Measurements from ENCODE around the gene DDX27.

Gene DDX27

GRCh38 chr20:49247792-49248191 is 28.6 kb downstream of the DDX27 start:
- DNase-seq (ENCODE audit: low read depth in 2 of 2), result no peak

GRCh38 chr20:49248301-49248700 is 29.1 kb downstream of the DDX27 start:
- DNase-seq (ENCODE audit: low read depth in 2 of 2), result no peak

- no peak for DNase-seq (ENCODE audit: low read depth in 2 of 2)
Observed at GRCh38 chr20:49248879-49249665, 29.9 kb downstream of the DDX27 start.

GRCh38 chr20:49252556-49253350 is 33.5 kb downstream of the DDX27 start:
- DNase-seq (ENCODE audit: low read depth in 2 of 2), result no peak

DNA sequence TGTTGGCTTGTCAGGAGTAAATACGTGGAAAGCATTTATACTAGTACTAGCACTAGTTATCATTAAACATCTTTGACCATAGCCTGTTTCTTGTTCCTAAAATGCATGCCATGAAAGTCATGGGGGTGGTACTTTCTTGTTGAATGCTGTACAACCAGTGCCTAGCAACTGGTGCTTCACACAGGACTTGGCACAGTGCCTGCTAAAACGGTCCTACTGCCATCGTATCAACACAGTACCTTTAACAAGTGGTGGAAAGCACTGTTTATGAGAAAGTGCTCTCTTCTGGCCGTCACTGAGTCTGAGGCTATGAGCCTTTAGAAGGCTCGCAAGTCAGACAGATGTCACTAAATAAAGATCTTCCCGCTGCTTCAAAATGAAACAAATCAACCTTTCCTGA is 37.0 kb downstream of the DDX27 start:
- DNase-seq (ENCODE audit: low read depth in 2 of 2), result no peak

GRCh38 chr20:49259284-49259683 is 40.1 kb downstream of the DDX27 start:
- DNase-seq (ENCODE audit: low read depth in 2 of 2), result no peak

- DNase-seq (ENCODE audit: low read depth in 2 of 2), result no peak
Observed at GRCh38 chr20:49259799-49260198, 40.6 kb downstream of the DDX27 start.

DNA sequence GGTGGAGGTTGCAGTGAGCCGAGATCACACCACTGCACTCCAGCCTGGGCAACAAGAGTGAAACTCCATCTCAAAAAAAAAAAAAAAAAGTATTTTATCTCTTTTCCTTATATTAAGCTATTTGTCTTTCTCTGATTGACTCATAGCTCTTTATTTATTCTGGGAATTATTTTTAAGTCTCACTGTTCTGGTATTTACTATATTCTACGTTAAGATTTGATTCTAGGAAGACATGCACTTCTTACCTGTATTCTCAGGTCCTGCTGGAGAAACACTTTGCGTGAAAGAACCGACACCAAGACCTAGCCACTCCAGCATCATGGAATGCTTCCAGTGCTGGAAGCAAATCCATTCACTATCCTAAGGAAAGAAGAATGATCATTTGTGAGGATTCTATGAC is 41.0 kb downstream of the DDX27 start:
- no peak for DNase-seq (ENCODE audit: low read depth in 2 of 2)

GRCh38 chr20:49261173-49261572 is 42.0 kb downstream of the DDX27 start:
- DNase-seq (ENCODE audit: low read depth in 2 of 2), result no peak

DNA sequence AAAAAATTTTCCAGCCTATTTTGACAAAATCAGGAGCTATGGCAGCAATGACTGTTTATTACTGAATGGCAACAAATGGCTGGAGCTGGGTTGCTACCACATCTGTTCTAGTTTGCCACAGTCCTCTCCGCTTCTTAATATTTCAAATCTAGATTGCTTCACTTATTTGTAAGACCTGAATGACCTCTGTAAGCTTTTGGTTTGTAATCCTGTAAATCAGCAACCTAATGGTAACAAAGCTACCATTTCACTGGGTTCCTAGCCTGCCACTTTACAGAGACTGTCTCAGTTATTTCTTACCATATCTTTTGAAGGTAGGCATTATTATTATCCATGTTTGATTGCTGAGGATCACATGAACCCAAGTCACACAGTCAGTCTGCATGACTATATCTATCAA is 43.2 kb downstream of the DDX27 start:
- DNase-seq (ENCODE audit: low read depth in 2 of 2), result no peak

GRCh38 chr20:49267327-49267726 is 48.1 kb downstream of the DDX27 start:
- DNase-seq (ENCODE audit: low read depth in 2 of 2), result no peak

GRCh38 chr20:49268600-49269365 is 49.6 kb downstream of the DDX27 start:
- no peak for DNase-seq (ENCODE audit: low read depth in 2 of 2)

- DNase-seq (ENCODE audit: low read depth in 2 of 2), result no peak
Observed at GRCh38 chr20:49270177-49270576, 51.0 kb downstream of the DDX27 start.

DNA sequence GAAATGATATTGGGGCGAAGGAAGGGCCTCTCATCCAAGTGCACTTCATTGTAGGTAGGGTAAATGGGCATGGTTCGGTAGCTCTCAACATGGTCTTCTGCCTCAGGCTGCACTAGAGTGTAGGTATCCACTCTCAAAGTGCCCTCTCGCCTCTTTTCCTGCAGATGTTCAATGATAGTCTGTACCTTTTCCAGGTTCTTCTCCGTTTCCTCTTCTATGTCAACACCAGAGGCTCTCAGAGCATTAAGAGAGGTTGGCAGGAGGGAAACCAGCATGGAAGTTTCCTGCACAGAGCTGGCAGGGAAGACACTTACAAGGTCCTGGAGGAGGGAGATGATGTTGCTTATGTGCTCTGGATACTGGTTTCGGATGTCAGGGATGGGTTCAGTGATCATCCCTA is 51.5 kb downstream of the DDX27 start:
- no peak for DNase-seq (ENCODE audit: low read depth in 2 of 2)

- DNase-seq (ENCODE audit: low read depth in 2 of 2), result no peak
Observed at GRCh38 chr20:49272654-49273053, 53.4 kb downstream of the DDX27 start.

GRCh38 chr20:49273696-49274277 is 54.6 kb downstream of the DDX27 start:
- DNase-seq (ENCODE audit: low read depth in 2 of 2), result no peak

DNA sequence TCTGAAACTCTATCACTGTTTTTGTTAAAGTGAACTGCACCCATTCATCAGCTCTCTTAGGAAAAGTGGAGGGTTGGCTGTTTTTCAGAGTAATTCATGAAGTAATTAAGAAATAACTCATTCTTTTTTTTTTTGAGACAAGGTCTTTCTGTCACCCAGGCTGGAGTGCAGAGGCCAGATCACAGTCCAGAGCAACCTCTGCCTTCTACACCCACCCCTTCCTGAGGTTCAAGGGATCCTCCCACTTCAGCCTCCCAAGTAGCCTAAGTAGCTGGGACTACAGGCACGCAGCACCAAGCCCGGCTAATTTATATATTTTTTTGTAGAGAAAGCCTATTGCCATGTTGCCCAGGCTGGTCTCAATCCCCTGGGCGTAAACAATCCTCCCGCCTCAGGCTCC is 56.0 kb downstream of the DDX27 start:
- DNase-seq (ENCODE audit: low read depth in 2 of 2), result no peak

GRCh38 chr20:49275636-49276035 is 56.4 kb downstream of the DDX27 start:
- DNase-seq (ENCODE audit: low read depth in 2 of 2), result no peak

DNA sequence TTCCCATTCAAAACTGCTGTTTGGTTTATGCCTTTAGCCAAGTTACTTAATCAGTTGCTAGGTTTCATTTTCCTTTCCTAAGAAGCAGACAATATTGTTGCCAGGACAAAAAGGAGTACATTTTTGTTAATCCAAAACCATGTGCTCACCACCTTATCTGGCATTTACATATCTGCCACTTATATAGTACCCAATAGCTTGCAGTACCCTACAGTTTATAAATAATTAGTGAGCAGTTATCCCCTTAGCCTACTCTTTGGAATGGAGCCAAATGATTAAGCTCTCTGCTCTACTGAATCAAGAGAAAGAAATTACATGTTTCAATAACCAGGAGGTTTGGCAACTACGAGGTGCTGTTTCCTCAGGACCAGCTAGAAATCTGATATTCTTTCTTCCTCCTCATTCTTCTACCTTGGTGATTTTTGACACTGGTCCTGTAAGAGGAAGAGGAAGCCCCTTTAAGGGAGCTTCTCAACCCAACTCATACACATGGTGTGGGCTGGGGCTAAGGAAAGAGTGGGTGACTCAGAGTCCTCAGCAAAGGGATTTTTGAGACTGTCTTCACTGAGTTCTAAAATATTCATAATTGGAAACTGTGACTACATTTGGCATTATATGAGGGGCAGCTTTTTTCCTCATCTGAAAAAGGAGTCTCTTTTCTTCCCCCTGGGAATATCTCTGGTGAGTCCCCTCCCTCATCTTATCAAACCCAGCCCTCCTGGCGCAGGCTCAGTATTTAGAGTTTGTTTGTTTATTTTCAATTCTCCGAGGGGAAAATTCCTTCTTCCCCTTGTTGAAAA is 57.1 kb downstream of the DDX27 start:
- peak; percentile 21 to 42 for DNase-seq (ENCODE audit: low read depth in 2 of 2)

- DNase-seq (ENCODE audit: low read depth in 2 of 2), result peak in 1 of 2 donors; percentile 47
Observed at GRCh38 chr20:49276961-49277785, 58.0 kb downstream of the DDX27 start.

- DNase-seq (ENCODE audit: low read depth in 2 of 2), result no peak
Observed at GRCh38 chr20:49277786-49278035, 58.5 kb downstream of the DDX27 start.

Data from stimulated activated CD4-positive, alpha-beta T cell treated with anti-CD3 and anti-CD28 coated beads, Interleukin-1b, Interleukin-23, amount 100 ng/mL, for 4 hours (primary cell).